Sigmoid colon (tissue), 7 donors: ENCODE data around the gene SMYD5. TPM values are rescaled to one million over a fixed set of nuclear protein-coding genes. Genes with fewer than 3 reads are reported as not detected.

Experiments
- DNase-seq: peaks from one replicate; pipeline ENCODE4 v3.0.0-alpha.2; 2019
- H3K27ac ChIP-seq, 4 donors: fragments of 200-600 bp; sonication (generic); one replicate each; pipeline ENCODE4 v1.5.1; 2016 to 2019; ENCODE audit warnings: mild to moderate bottlenecking in 1 of 4
- H3K27me3 ChIP-seq, 3 donors: fragments of 200-600 bp; sonication (generic); one replicate each; pipeline ENCODE4 v1.5.1; 2019; ENCODE audit warnings: mild to moderate bottlenecking in 1 of 3
- H3K36me3 ChIP-seq, 4 donors: fragments of 200-600 bp; sonication (generic); one replicate each; pipeline ENCODE4 v1.5.1; 2016 to 2019
- H3K4me1 ChIP-seq, 4 donors: fragments of 200-600 bp; sonication (generic); one replicate each; pipeline ENCODE4 v1.5.1; 2017 to 2019
- H3K4me3 ChIP-seq, 4 donors: fragments of 200-600 bp; sonication (generic); one replicate each; pipeline ENCODE4 v1.5.1; 2017 to 2019; ENCODE audit warnings: mild to moderate bottlenecking in 2 of 4, moderate library complexity in 1 of 4
- H3K9me3 ChIP-seq, 4 donors: fragments of 200-600 bp in 3 of 4; sonication (generic) in 3 of 4; one replicate each; pipeline versions ENCODE4 v1.5.1 to v1.6.1; 2013 to 2019
- EP300 ChIP-seq, 4 donors: sonication (generic); formaldehyde crosslinking; IDR thresholded peaks; one replicate each; pipeline ENCODE4 v1.6.1; 2017; ENCODE audit warnings: antibody characterized with exemption in 4 of 4
- POLR2A ChIP-seq, 2 donors: fragments of 450-650 bp; IDR thresholded peaks; one replicate each; pipeline ENCODE4 v1.6.1; 2016; ENCODE audit warnings: antibody characterized with exemption in 2 of 2, mild to moderate bottlenecking in 2 of 2, moderate library complexity in 2 of 2
- POLR2AphosphoS5 ChIP-seq, 4 donors: sonication (generic); formaldehyde crosslinking; IDR thresholded peaks; one replicate each; pipeline ENCODE4 v1.6.1; 2017; ENCODE audit warnings: antibody characterized with exemption in 4 of 4
- WGBS, 2 donors: extraction: QIAGEN DNeasy Blood & Tissue Kit; methylation state at CpG; one replicate each; pipeline ENCODE4 v1.1.7; 2013; 5-methylcytosine and 5-hydroxymethylcytosine counted together
- intact Hi-C: fragments of 100-400 bp; cut with DNase I; formaldehyde crosslinking; loops from one replicate; pipeline ENCODE4 v1.15.1; 2023
- polyA plus RNA-seq, 3 donors: library from polyadenylated mRNA; stranded (reverse); fragments of 200-250 nt; gene quantifications; one replicate each; pipeline ENCODE4 v1.2.3, GENCODE V29; 2013
- total RNA-seq, 4 donors: library from RNA; depleted of rRNA; stranded (reverse); fragments of >200 nt; gene quantifications; one replicate each; pipeline ENCODE4 v1.1.0, GENCODE V29; 2016
- TF ChIP-seq, protein P1 (sequence below), 4 experiments: fragments of 450-650 bp in 3 of 4; fragments of 200-600 bp in 1 of 4; IDR thresholded peaks; one replicate each; pipeline ENCODE4 v1.5.1; 2016 to 2019; ENCODE audit warnings: antibody characterized with exemption in 4 of 4, mild to moderate bottlenecking in 3 of 4, moderate library complexity in 2 of 4
- donor health status: healthy with polysubstance abuse.
- donor health status: Bipolar disorder and iron deficiency.
- donor health status: healthy.

SMYD5 gene
- total and polyA plus RNA-seq, 7 donors, result 5.3 to 18.2 (median 7.8) TPM

DNA sequence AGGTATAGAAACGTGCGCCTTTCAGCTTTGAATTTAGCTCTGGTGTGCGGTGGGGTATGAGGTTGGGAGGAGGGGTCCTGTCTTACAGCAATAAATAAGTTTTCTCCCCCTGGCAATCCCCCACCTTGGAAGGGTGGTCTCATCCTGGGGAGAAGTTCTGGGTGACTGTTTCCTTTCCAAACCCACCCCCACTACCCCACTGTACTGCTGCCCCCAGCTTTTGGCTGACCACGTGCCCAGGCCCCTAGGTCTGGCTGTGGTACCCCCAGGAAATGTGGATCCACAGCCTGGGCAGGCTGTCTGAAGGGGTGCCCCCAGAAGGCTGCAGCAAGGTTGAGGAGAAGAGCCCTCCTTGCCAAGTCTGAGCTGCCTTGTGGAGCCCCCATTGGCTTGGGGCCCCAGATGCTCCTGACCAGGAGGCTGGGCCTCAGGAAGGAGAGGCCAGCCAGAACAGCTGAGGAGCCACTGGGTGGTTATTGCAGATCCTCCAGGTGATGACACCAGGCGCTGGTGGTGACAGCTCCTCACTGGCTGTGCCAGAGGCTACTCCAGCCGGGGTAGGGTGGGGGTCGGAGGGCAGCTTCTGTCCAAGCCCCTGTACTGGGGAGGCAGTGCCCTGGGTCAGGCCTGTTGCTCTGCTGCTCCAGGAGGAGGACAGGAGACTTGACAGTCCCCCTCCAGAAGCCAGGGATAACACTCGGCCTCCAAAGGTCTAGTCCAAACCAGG, 44.3 kb downstream of the SMYD5 start:
- Histone ChIP-seq H3K4me1 (no peaks in the 10 kb centered on the region), H3K9me3 (no peaks in the 10 kb centered on the region), H3K27ac (no peak overlapping the region), H3K27me3 (no peaks in the 10 kb centered on the region), H3K36me3 (peaks cover 4 to 13% (median 12%) of the 10 kb centered on the region in 4 donors), H3K4me3 (no peak overlapping the region)
- 92 to 93% methylated on average over 8 of the region's 8 CpGs for WGBS, 2 donors
- intact Hi-C loops, result no loop called here
- DNase-seq, result no peak
- no peak for TF ChIP-seq EP300 (IDR thresholded peaks at IDR 0.05)
- TF ChIP-seq, protein P1, sequence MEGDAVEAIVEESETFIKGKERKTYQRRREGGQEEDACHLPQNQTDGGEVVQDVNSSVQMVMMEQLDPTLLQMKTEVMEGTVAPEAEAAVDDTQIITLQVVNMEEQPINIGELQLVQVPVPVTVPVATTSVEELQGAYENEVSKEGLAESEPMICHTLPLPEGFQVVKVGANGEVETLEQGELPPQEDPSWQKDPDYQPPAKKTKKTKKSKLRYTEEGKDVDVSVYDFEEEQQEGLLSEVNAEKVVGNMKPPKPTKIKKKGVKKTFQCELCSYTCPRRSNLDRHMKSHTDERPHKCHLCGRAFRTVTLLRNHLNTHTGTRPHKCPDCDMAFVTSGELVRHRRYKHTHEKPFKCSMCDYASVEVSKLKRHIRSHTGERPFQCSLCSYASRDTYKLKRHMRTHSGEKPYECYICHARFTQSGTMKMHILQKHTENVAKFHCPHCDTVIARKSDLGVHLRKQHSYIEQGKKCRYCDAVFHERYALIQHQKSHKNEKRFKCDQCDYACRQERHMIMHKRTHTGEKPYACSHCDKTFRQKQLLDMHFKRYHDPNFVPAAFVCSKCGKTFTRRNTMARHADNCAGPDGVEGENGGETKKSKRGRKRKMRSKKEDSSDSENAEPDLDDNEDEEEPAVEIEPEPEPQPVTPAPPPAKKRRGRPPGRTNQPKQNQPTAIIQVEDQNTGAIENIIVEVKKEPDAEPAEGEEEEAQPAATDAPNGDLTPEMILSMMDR (IDR thresholded peaks at IDR 0.05), result no peak
- no peak for TF ChIP-seq POLR2A (IDR thresholded peaks at IDR 0.05)
- TF ChIP-seq POLR2AphosphoS5 (IDR thresholded peaks at IDR 0.05), result no peak

DNA sequence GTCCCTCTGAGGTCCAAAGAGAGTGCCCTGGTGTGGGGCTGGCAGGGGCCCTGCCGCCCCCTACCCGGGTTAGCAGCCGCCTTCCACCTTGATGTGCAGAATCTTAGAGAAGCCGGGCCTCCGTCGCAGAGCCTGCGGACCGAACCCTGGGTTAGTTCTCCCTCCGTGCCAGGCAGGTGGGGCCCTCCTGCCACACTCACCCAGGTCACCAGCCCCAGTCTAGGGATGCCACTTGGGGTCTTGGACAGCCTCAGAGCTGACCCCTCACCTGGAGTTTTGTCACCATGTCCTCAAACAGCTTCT, 44.8 kb downstream of the SMYD5 start:
- no peaks in the 10 kb centered on the region for H3K27me3 ChIP-seq
- TF ChIP-seq, protein P1 (IDR thresholded peaks at IDR 0.05), result no peak
- TF ChIP-seq POLR2A (IDR thresholded peaks at IDR 0.05) (no peak), EP300 (IDR thresholded peaks at IDR 0.05) (no peak), POLR2AphosphoS5 (IDR thresholded peaks at IDR 0.05) (no peak)
- no peak overlapping the region for H3K4me3 ChIP-seq
- H3K27ac ChIP-seq, result no peak overlapping the region
- intact Hi-C loops, result no loop called here
- 94 to 96% methylated on average over 9 of the region's 9 CpGs for WGBS, 2 donors
- DNase-seq, result no peak
- H3K4me1 ChIP-seq, result no peaks in the 10 kb centered on the region
- peaks cover 4 to 9% (median 8%) of the 10 kb centered on the region in 4 donors for H3K36me3 ChIP-seq
- no peaks in the 10 kb centered on the region for H3K9me3 ChIP-seq

DNA sequence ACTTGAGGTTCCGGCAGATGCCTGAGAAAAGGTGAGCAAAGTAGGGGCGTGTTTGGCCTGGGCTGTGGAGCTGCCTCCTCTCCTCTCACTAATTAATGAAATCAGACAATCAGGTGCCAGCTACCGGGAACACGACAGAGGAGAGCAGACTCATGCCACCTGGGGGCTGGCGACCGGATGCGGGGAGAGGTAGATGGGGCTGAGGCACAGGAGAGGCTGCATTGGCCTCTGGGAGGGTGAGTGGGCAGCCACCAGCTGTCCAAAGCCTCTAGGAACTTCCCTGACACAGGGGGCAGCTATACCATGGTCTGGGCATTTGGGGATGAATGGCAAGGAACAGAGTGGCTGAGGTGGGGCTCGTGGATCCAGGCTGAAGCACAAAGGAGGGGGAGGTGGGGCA, 45.2 kb downstream of the SMYD5 start:
- 94 to 95% methylated on average over 8 of the region's 8 CpGs for WGBS, 2 donors
- DNase-seq, result no peak
- H3K9me3 ChIP-seq, result no peaks in the 10 kb centered on the region
- no peak overlapping the region for H3K4me3 ChIP-seq
- no peaks in the 10 kb centered on the region for H3K27me3 ChIP-seq
- no peak for TF ChIP-seq POLR2AphosphoS5 (IDR thresholded peaks at IDR 0.05)
- TF ChIP-seq, protein P1 (IDR thresholded peaks at IDR 0.05), result no peak
- no peak for TF ChIP-seq POLR2A (IDR thresholded peaks at IDR 0.05)
- TF ChIP-seq EP300 (IDR thresholded peaks at IDR 0.05), result no peak
- no peaks in the 10 kb centered on the region for H3K4me1 ChIP-seq
- no peak overlapping the region for H3K27ac ChIP-seq
- H3K36me3 ChIP-seq, result peaks cover 4% of the 10 kb centered on the region in 4 donors
- intact Hi-C loops, result no loop called here

DNA sequence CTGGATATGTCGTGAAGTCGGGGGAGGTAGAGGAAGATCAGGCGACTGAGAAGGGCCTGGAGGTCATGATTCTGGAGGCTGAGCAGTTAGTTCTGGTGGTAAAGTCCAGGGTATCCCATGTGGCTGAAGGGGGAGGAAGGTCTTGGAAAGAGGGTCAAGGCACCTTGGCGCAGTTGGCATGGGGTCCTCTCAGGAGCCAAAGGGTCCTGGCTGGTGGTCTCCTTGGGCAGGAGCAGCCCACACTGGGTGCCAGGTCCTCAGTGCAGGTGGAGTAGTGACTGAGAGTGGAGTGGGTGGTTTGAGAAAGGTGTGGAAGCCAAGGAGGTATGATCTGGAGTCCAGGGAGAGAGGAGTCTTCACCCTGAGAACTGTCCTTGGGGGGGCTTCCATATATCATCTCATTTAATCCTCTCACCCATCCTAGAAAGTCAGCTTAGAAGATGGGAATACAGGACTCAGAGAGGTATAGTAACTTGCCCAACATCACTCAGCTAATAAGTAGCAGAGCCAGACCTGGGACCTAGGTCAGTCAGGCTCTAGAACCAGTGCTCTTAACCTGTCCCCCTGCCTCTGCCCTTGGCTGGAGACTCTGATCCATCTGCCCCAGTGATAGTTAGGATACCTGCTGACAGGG, 45.8 kb downstream of the SMYD5 start:
- intact Hi-C loops, result no loop called here
- no peak for DNase-seq

More for the DNA sequence above, 45.8 kb downstream of the SMYD5 start:
- no peak overlapping the region for H3K27ac ChIP-seq
- no peak overlapping the region for H3K4me3 ChIP-seq
- peaks cover 0 to under 1% (median 0%) of the 10 kb centered on the region in 3 donors for H3K27me3 ChIP-seq
- H3K4me1 ChIP-seq, result no peaks in the 10 kb centered on the region
- 78 to 95% methylated on average over 4 of the region's 4 CpGs for WGBS, 2 donors
- H3K9me3 ChIP-seq, result no peaks in the 10 kb centered on the region
- peaks cover 0 to 2% (median 0%) of the 10 kb centered on the region in 4 donors for H3K36me3 ChIP-seq
- TF ChIP-seq, protein P1 (IDR thresholded peaks at IDR 0.05), result no peak
- no peak for TF ChIP-seq POLR2AphosphoS5 (IDR thresholded peaks at IDR 0.05)
- TF ChIP-seq EP300 (IDR thresholded peaks at IDR 0.05), result no peak
- no peak for TF ChIP-seq POLR2A (IDR thresholded peaks at IDR 0.05)
